ENCODE results near the gene CYP4B1.
"Not testable (repeated sequence)": the region's sequence is repeated elsewhere in the genome, so short reads cannot be mapped to it uniquely, and the experiment has no call there.

Gene CYP4B1

DNA sequence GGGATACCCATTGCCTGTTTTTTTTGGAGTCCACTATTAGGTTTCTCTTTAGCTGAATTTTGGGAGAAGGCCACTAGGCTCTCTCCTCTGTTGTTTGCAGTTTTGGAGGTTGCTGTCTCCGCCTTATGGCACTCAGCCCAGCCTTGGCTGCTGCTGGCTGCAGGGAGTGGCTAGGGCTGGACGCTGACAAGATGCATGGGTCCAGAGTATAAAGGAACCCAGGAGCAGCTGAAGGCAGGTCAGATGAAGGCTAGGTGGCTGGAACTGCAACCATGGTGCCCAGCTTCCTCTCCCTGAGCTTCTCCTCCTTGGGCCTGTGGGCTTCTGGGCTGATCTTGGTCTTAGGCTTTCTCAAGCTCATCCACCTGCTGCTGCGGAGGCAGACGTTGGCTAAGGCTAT lies at the start of gene CYP4B1:
Gene CYP4B1, plus strand, starts transcription at position 237 of the 400 bp plus-strand sequence. Its CDS starts 36 bp downstream, at position 273.
- no peak for DNase-seq (ENCODE audit: low spot score)

DNA sequence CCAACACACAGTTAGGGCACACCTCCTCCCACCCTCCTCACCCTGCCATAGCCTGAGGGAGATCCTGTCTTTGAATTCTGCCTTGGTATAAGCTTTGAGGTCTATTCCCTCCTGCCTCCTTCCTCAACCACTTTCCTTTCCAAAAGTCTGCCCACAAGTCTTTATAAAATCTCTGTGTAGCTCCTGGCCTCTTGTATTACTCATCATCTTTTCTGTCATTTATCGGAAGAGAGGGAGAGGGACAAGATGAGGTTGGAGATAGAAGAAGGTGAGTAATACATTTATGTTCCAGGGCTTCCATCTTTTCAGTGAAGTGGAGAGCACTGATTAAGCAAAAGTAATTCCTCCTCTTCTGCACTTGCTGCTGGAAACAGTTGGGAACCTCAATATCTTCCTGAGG lies 49.4 kb upstream of the CYP4B1 start:
- no peak for DNase-seq (ENCODE audit: low spot score)

DNA sequence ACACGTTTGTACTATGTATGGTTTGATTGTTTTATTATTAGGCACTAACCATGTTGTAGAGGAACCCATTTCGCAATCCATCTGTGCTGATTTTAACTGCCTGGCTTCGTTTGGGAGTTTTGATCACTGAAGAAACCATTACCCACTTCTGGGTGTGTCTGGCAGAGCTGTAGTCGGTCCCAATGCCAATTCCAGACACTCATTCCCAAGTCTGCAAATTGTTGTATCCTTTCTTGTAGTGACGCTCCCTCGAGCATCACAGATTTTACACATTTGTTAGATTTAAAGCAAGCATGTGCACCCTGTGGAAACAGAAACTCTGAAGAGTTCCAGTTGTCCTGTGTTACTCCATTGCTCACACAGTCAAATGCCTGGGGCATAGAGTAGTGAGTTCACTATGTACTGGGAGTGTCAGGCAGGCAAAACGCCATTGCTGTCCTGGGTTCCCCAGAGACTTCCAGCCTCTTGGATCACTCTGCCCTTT lies 48.9 kb upstream of the CYP4B1 start:
- no peak for DNase-seq (ENCODE audit: low spot score)

GRCh38 chr1:46753985-46754384 lies 44.9 kb upstream of the CYP4B1 start:
- no peak for DNase-seq (ENCODE audit: low spot score)

DNA sequence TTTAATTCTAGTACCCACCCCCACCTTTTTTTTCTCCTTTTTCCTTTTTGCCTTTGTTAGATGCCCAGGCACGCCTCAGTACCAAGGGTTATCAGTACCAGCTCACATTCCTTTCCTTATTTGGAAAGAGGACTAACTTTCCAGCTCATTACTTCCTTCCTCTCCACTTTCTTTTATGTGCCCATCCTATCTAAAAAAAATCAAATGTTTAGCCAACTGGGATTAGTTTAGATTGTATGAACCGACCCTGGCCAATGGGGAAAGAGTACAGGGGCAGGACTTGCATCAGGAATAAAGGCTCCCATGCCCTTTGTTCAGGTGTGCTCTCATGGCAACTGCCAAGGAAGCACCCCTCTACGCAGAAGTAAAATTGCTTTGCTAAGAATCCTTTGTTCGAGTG lies 44.1 kb upstream of the CYP4B1 start:
- DNase-seq (ENCODE audit: low spot score), result not testable (repeated sequence)

DNA sequence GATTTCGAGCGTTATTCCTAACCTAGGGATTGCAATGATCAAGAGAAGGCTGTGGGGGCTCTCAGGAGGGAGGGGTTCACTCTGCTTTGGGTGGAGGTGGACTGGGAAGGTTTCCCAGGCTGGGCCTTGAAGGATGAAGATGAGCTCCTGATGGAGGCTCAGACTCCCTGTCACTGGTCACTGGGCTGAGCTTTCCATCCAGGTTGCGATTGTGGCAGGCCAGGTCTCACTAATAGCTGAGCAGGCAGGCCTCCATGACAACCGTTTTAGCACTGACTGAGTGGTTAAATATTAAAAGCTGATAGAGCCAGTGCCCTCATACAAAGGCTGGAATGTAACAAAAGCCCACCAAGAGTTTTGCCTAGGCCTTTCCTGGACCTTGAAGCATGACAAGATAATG lies 43.7 kb upstream of the CYP4B1 start:
- DNase-seq (ENCODE audit: low spot score), result no peak

DNA sequence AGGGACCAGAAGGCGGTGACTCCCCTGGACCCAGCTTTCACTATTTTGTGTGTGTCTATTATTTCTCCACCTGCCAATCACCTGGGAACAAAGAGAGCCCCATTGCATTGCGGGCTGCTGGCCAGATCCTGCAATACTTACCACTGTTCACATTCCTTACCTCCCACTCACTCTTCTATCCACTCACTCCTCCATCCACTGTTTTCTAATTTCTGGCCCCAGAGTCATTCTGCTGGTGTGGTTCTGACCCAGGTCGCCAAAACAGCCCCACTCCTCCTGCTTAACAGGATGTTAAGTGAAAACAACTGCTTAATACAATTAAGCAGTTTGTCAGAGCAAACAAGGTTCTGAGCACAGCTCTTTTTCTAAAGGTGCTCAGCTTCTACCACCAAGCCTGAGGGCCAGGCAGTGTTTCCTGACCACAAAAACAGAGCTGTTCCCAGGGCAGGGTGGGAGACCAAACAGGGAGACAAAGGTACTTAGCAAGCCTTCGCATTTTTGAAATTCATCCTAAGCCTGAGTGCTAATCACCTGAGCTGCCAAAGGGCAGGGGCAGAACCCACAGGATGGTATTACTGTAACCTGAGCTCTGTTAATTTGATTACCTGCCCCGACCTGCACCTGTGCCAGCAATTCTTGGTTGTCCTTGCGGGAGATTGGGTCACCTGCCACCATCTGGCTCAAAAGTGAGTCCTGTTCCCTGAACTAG lies 41.4 kb upstream of the CYP4B1 start:
- no peak for DNase-seq (ENCODE audit: low spot score)

DNA sequence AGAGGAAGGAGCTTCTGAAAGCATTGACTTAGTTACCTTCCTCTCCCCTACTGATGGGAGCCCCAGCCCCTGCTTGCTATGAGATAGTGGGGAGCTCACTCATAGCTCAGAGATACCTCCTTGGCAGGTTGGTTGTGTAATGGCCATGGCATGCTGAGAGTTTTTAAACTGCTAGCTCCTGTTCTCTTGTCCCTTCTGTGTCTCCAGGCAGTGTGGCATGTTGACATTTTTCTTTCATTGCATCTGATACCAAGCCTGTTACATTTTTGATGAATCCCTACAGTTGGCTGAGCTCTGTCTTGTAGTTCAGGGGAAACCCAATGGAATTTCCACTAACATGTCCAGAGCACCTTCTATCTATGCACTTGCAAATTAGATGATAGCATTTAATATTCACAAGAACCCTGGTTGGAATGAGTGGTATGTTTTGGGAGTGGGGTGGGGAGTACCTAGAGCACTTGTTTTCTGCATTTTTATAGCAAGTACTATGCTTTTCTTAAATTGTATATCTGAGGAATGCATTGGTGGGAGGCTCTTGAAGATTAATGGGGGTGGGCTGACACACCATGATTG lies 40.8 kb upstream of the CYP4B1 start:
- no peak for DNase-seq (ENCODE audit: low spot score)

DNA sequence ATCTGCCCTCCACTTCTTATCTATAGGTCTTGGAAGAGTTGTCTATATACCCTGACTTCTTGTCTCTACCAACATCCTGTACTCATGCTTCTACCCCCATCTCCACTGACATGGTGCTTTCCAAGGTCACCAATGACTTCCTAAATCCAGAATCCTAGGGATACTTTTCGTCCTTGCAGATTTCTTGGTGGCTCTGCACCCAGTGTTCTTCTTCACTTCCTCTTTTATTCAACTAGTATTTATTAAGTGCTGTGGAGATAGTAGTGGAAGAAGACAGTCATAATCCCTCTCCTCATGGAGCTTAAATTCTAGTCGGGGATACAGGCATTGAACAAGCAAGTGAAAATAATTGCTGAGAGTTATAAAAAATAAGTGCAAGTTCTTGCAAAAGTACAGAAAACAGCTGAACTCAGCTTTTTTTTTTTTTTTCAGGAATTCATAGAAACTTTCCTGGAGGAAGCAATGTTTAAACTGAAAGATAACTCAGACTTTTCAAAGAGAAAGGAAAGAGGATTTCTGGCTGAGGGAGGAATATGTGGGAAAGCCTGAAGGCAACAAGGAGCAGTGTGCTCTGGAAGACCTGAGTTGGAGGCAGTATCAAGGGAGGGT lies 38.2 kb upstream of the CYP4B1 start:
- DNase-seq (ENCODE audit: low spot score), result no peak

DNA sequence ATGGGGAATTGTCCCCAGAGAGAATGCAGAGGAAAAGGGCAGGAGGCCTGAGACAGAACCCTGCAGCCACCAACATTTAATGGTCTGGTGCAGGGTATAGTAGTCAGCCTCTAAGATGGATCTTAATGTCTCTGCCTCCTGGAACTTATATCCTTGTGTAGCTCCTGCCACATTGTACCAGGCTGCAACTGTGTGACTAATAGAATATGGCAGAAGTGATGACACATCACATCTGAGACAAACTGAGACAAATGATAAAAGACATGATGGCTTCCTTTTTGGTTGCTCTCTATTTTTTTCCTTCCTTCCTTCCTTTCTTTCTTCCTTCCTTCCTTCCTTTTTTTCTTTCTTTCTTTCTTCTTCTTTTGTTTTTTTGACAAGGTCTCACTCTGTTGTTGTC lies 37.1 kb upstream of the CYP4B1 start:
- DNase-seq (ENCODE audit: low spot score), result no peak

DNA sequence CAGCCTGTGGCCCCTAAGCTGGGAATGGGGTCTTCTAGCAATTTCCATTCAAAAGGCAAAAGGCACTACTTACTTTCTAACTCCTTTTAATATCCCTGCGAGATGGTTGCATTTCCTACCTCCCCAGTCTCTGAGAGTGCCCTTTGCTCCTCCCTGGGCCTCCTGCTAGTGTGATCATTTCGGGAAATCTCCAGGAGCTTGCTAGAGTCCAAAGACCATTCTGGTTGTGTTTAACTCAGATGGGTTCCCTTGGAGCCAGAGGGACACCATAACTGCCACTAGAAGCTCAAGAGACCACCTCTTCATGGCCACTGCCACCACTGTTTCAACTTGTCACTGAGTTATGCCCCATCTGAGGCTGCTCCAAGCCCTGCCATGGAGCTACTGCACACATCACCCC lies 34.4 kb upstream of the CYP4B1 start:
- DNase-seq (ENCODE audit: low spot score), result no peak

- no peak for DNase-seq (ENCODE audit: low spot score)
Measured at GRCh38 chr1:46767649-46768282, 31.1 kb upstream of the CYP4B1 start.

DNA sequence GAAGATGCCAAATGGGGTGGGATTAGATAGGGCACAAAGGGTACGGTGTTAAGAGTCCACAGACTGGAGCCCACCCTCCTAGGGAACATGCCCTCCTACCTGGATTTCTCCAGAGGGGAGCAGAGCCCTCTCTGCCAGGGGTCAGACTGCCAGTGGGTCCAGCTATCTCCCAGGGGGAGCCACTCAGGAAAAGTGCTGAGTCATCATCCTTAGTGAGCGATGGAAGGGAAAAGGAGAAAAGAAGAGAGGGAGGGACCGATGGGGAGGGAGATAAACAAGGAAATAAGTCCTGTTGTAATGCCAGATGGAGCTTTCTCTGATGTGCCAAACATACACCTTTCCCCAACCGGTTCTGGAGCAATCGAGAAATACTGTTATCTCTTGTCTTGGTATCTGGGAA lies 30.4 kb upstream of the CYP4B1 start:
- no peak for DNase-seq (ENCODE audit: low spot score)

DNA sequence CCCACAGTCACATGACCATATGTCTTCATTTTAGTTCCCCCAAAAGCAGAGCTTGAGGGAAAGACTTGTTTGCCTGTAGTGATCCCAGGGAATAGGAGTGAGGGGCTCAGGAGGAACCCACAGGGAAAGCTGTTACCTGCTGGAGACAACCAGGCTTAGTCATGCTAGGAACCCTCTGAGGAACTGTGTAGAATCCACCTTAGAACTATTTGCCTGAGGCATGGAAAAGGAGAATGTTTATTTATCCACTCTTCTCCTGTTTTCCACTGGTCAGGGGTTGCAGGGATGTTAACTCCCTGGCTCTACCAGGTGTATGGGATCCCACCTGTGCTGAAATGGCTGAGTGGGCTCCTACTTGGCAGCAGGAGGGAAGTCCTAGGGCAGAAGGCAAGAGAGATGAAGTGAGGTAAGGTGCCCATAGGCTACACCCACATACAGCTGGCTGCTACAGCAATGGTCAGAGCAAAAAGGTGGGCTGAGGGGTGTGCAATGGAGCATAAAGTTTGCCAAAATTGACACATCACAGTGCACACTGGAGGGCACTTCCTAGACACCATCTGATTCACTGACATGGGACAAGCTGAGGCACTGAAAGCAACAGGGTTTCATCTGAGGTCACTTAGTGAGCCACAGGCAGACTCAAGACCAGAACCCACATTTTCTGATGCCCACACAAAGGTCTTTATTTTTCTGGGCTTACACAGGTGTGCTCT lies 29.7 kb upstream of the CYP4B1 start:
- DNase-seq (ENCODE audit: low spot score), result no peak

DNA sequence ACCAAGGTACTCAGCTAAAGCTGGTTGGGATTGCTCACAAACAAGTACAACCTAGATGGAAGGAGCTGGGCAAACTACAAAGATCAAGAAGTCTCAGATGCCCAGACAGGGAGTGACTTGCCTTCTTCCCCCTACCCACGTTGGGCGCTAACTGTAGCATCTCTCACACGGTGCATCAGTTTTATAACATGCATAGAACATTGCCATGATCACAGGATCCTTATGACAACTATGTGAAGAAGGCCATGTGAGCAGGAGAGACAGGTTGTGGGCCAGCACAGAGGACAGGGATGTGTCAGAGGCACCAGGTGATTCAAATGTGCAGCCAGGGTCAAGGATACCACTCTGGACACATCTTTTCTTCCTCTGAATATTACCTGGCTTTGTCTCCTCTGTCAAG lies 28.3 kb upstream of the CYP4B1 start:
- DNase-seq (ENCODE audit: low spot score), result no peak

DNA sequence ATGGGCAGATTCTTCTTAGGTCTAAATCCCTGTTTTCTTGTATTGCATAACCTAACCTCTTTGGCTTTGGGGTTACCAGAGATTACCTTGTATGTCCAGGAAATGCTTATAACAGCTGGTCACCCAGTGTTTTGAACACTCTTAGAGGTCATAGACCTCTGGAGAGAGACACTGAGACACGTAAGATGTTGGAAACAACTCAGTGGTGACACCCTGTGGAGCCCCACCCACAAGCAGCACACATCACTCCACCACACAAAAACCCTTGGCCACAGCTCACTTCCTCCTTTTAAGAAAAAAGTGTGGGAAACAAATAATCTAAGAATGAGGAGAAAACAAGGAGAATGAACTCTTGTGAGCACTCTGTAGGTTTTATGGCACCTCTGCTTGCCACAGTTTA lies 26.3 kb upstream of the CYP4B1 start:
- DNase-seq (ENCODE audit: low spot score), result no peak

- DNase-seq (ENCODE audit: low spot score), result no peak
Measured at GRCh38 chr1:46774297-46774696, 24.5 kb upstream of the CYP4B1 start.

- not testable (repeated sequence) for DNase-seq (ENCODE audit: low spot score)
Measured at GRCh38 chr1:46778456-46778855, 20.4 kb upstream of the CYP4B1 start.

DNA sequence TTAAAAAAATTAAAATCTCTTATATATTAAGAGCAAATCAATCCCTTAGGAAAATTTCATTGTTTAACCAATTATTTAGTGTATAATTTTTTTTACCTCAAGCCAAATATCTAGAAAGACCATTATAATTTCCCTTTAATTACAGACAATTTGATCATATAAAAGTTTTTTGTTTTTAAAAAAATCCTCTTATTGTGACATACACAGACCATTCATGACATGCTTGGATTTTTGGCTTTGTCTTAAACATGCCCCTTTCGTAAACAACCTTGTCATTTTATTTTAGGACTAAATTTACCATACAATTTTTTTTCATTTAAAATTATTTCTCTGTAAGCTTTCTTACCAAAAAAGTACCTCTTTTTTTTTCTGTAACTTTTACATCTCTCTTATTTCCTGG lies 14.2 kb upstream of the CYP4B1 start:
- no peak for DNase-seq (ENCODE audit: low spot score)

- DNase-seq (ENCODE audit: low spot score), result not testable (repeated sequence)
Measured at GRCh38 chr1:46788634-46789033, 10.2 kb upstream of the CYP4B1 start.

- no peak for DNase-seq (ENCODE audit: low spot score)
Measured at GRCh38 chr1:46790446-46791101, 8.3 kb upstream of the CYP4B1 start.

- no peak for DNase-seq (ENCODE audit: low spot score)
Measured at GRCh38 chr1:46793126-46793525, 5.7 kb upstream of the CYP4B1 start.
